DMS 273 (cell line): ENCODE data around the gene LRRFIP2.
"Not testable (repeated sequence)": the region's sequence is repeated elsewhere in the genome, so short reads cannot be mapped to it uniquely, and the experiment has no call there.

Experiments used
- DNase-seq: peaks from one replicate; lab custom pipeline; 2025; ENCODE audit not compliant: unreplicated experiment; lab: John Stamatoyannopoulos, UW

LRRFIP2 gene

DNA sequence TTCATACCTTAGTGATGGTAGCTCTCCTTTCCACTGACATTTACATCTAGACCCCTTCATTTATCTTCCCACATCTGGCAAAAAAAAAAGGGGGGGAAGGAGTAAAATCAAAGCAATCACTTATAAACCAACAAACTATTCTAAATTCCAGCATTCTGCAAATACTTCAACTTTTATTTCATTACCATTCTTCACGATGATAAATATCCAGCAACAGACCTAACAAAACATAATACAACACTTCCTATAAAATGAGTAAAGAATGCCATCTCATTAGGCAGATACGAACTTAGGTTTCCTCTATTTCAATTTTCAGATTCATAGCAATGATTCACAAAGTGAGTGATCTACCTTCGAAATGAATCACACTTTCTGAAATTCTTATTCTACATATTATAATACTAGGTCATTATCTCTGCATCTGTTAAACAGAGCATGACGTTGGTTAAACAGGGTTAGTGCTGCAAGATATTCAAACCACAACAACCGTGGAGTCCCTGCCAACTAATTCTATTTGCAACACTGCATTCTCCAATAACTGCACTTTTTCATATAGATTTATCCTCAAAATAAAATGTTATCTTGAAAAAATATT, at the start of gene LRRFIP2:
TSS of gene LRRFIP2 (minus strand) at position 51 of the 595 bp plus-strand sequence. CDS start 25,599 bp downstream, outside the sequence.
- peak; percentile 5 for DNase-seq

DNA sequence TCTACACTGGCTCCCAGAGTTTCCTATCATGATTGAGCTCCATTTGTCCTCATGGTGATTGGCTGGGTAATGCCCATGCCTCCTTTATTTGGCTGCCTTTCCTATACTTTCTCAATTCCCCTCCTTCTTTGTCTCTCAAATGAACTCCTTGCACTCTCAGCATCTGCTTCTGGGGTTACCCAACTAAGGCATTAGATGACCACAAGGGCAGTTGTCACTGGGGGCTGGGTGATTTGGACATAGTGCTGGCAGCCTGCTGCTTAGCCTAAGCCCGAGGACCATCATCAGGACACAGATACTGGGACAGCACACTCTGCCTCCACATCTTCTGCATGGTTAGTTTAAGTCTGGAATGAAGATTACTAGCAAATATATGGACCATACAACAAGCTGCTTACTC, 49.2 kb upstream of the LRRFIP2 start:
- no peak for DNase-seq

DNA sequence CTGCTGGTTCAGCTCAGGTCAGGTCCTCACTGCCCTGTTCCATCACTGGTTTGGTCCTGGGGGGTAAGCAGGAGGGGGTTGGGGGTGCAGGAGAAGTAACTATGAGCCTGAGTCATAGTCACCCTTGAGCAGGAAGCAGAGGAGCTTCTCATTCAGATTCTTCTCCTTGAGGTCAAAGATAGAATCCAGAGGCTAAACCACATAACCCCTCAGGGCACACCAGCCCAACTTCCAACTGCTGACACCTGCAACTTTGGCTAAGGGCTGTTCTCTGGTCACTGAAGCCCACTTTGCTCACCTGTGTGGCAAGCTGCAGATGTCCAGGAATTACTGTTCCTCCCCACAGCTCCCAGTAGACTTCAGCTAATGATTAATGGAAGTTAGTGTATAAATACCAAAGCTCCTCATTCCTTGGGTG, 48.8 kb upstream of the LRRFIP2 start:
- DNase-seq, result no peak

DNA sequence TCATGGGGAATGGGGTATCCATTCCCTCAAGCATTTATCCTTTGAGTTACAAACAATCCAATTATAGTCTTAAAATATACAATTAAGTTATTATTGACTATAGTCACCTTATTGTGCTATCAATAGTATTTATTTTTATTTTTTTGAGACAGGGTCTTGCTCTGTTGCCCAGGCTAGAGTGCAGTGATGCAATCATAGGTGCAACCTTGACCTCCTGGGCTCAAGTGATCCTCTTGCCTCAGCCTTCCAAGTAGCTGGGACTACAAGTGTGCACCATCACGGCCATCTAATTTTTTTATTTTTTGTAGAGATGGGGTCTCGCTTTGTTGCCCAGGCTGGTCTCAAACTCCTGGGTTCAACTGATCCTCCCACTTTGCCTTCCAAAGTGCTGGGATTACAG, 48.2 kb upstream of the LRRFIP2 start:
- not testable (repeated sequence) for DNase-seq

DNA sequence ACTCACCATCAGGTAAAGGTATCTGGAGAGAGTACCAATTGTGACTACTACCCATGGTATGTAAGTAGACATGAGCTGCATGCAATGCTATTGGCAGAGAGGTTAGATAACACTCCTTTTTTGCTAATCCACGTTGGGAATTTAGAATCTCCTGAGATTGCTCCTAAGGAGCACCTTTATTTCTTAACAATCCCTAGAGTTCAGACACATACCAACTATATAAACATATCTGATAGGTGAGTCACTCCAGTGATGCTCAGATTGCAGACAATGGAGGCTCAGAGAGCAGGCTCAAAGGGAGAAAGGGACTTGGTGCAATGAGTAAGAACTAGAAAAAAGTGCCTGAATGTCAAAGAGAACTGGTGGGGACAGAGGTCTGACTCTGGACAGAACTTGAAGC, 47.0 kb upstream of the LRRFIP2 start:
- DNase-seq, result peak; percentile 15

GRCh38 chr3:37219266-37219665, 44.9 kb upstream of the LRRFIP2 start:
- peak; percentile 78 for DNase-seq

DNA sequence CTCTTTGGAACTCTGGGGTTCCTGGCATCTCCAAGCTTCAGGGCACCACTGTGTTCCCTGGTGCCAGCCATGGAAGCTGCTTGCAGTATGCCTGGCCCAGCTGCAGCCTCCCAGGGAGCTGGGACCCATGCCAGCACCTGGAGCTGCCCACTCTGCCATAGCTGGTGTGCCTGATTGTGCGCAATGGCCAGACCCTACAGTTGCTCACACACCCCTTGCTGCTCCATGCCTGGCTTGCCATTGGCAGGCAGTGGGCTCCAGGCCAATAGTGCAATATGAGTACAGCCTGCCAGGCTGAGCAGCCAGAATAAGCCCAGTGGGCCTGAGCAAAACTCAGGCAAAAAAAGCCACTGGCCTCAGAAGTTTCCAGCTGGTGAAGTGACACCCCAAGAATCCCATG, 43.8 kb upstream of the LRRFIP2 start:
- peak; percentile 89 for DNase-seq

GRCh38 chr3:37217098-37217849, 42.9 kb upstream of the LRRFIP2 start:
- DNase-seq, result no peak

DNA sequence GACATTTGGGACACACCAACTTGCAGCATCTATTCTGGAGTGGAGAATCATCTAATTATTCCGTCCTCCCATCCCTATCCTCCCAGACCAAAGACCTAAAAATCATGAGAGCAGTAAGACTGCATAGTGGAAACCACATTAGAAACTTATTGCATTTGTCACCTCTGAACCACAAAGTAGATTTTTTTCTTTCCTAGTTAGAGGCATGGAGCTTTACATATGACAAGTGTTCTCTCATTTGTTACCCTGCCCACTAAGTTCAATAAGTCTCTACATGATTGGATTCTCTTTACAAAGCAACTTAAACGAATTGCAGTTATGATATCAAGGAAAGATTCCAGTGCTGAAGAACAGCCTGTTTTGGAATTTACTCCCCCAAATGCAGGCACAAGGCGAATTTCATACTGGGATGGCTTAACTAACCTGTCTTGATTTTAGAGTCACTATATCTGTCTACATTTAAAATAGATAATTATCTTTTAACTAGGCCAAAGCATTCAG, 42.3 kb upstream of the LRRFIP2 start:
- no peak for DNase-seq

- no peak for DNase-seq
Measured at GRCh38 chr3:37214076-37214475, 39.7 kb upstream of the LRRFIP2 start.

- DNase-seq, result no peak
Measured at GRCh38 chr3:37210230-37210629, 35.8 kb upstream of the LRRFIP2 start.

DNA sequence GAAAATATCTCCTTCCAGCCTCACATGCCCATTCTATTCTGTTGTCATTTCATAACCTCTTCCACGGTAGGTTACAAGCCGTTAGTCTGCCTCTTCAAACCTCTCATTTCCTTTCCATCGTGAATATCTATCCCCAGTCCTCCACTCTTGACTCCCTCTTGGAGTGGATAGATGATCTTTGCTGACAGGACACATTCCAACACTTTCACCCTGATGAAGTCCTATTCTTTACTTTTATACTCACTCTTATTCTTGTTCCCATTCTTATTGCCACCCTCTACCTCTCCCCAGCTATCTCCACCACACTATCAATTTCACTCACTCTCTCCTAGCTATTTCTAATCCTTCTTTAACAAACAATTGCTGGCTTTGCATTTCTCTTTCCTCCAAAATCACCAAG, 34.2 kb upstream of the LRRFIP2 start:
- DNase-seq, result not testable (repeated sequence)

DNA sequence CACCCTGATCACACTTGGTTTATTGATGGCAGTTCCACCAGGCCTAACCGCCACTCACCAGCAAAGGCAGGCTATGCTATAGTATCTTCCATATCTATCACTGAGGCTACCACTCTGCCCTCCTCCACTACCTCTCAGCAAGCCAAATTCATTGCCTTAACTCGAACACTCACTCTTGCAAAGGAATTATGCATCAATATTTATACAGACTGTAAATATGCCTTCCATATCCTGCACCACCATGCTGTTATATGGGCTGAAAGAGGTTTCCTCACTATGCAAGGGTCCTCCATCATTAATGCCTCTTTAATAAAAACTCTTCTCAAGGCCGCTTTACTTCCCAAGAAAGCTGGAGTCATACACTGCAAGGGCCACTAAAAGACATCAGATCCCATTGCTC, 33.6 kb upstream of the LRRFIP2 start:
- not testable (repeated sequence) for DNase-seq

DNA sequence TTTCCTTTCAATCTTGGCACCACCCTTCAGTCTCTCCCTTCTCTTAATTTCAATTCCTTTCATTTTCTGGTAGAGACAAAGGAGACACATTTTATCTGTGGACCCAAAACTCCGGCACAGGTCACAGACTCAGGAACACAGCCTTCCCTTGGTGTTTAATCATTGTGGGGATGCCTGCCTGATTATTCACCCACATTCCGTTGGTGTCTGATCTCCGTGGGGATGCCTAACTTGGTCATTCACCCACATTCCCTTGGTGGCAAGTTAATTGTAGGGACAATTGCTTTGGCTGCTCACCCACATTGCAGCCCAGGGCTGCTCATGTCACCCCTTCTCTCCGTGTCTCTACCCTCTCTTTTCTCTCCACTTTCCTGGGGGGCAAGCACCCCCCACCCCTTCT, 31.7 kb upstream of the LRRFIP2 start:
- not testable (repeated sequence) for DNase-seq

- no peak for DNase-seq
Measured at GRCh38 chr3:37204314-37204713, 29.9 kb upstream of the LRRFIP2 start.

DNA sequence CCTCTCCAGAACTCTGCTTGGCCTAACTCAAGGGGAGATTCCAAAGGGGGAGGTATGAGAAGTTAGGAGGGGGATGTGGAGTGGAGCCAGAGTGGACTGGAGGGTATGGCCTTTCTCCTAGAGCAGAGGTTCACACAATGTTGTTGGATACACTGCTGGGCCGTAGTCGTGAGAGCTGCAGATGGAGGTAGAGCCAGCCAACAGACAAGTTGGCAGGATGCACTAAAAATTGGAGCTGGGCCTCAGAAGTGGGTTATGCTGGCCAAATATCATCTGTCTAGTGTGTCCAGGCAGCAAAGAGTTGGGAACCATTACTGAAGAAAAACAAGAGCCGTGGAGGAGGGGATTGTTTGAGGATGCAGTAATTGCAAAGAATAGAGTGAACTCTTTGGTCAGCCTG, 27.7 kb upstream of the LRRFIP2 start:
- no peak for DNase-seq

DNA sequence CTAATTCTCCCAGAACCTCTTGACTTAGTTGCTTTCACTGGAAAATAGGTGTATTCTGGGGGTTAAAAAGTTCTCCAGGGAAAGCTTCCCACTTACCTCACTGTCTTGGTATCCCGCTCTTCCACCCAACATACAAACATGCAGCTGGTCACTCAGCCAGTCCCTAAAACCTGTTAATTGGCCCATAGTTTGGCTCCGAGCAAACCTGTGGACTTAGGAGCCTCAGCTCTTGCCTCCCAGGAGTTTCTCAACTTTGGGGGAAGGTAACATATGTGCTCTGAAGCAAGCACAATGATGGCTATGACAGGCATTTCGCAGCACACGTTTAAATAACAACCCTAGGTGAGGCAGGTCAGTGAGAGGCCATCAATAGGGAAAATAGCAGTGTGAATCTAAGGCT, 25.8 kb upstream of the LRRFIP2 start:
- DNase-seq, result no peak

DNA sequence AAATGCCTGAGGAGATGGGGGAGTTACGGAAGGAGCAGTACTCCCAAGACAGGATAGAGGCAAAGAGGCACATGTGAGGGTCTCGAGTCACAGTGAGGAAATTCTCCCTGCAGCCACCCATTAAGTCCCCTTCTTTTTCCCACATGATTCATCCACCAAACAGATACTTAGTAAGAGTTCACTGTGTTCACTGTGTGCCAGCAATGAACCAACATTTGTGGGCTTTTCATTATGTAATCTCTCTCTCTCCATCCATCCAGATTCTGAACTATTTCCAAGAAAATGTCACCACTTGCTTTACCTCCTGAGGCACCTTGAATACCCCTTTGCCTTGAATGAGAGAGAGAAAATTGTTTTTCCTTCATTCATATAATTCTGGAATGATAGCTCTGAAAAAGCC, 24.6 kb upstream of the LRRFIP2 start:
- DNase-seq, result no peak

- no peak for DNase-seq
Measured at GRCh38 chr3:37198547-37198946, 24.2 kb upstream of the LRRFIP2 start.

DNA sequence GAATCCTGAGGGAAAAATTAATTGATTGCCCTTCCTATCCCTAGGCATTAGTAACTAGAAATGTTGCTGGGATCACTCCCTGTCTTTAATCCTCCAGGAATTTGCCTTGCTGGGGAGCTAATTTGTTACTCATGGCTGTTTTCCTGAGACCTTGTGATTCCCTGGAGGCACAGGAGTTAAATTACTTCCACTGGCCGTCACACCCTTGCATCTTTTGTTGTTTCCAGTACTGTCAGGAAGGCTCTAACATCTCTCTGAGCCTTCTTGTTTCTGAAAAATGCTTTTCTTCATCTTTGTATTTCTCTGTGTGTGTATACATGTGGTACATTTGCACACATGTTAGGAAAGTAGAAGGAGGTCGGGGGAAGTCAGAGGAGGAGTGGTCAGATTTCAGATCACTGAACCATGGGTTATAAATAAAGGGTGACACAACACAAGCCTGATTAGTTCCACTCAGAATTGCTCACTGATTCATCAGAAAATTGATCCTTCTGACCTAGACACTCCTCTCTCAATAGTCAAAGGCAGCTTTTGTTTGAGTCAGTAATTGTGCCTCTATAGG, 23.5 kb upstream of the LRRFIP2 start:
- no peak for DNase-seq

DNA sequence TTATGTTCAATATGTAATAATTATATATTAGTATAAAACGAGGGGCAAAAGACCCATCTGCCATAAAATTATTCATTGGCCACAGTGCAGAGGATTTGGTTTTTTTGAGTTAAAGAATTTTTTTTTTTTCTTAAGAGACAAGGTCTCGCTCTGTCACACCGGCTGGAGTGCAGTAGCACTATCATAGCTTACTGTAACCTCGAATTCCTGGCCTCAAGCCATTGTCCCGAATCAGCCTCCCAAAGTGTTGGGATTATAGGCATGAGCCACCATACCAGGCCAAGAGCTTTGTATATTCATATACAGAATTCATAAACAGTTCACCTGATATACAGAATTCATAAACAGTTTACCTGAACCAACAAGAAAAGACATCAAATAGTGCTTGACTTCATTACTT, 20.2 kb upstream of the LRRFIP2 start:
- DNase-seq, result no peak

DNA sequence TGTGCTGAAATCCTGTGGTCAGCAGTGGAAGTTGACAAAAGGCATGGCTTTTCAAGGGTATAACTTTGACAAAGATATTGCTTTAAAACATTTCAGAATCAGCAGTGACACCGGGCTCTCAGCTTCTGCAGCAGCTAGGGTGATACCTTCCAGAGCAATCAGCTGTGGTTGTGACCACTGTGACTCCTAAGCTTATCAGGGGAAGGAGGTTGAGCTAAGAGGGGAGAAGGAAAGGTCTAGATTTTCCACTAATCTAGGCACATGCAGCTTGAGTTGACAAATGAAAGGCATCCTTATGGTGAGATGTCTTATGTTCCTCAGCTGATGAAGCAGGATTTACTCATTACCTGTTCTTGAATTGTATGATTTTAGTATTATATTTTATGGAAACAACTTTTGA, 16.3 kb upstream of the LRRFIP2 start:
- no peak for DNase-seq
